Hepatocyte (in vitro differentiated cells): ENCODE data around the gene AK1. TPM values are rescaled to one million over a fixed set of nuclear protein-coding genes. Genes with fewer than 3 reads are reported as not detected.

Source experiments
- DNase-seq: peaks from one replicate; pipeline ENCODE4 v3.0.0-alpha.2; 2016; ENCODE audit warnings: low spot score
- H2AFZ ChIP-seq: fragments of 200-600 bp; sonication (generic); 2 replicates; pipeline ENCODE4 v1.6.0; 2016; ENCODE audit warnings: antibody characterized with exemption, mild to moderate bottlenecking
- H3K27ac ChIP-seq: fragments of 200-600 bp; sonication (generic); 2 replicates; pipeline ENCODE4 v1.5.1; 2016; ENCODE audit warnings: mild to moderate bottlenecking
- H3K27me3 ChIP-seq: fragments of 200-600 bp; sonication (generic); 2 replicates; pipeline ENCODE4 v1.6.1; 2016
- H3K36me3 ChIP-seq: fragments of 200-600 bp; sonication (generic); replicated peaks from 2 replicates; pipeline ENCODE4 v1.5.1; 2016; ENCODE audit warnings: low read depth; ENCODE audit not compliant: insufficient read depth
- H3K4me1 ChIP-seq: fragments of 200-600 bp; sonication (generic); 2 replicates; pipeline ENCODE4 v1.5.1; 2016; ENCODE audit warnings: mild to moderate bottlenecking, moderate library complexity; ENCODE audit not compliant: insufficient read depth
- H3K4me2 ChIP-seq: fragments of 200-600 bp; sonication (generic); 2 replicates; pipeline ENCODE4 v1.6.0; 2016
- H3K4me3 ChIP-seq: fragments of 200-600 bp; sonication (generic); 2 replicates; pipeline ENCODE4 v1.5.1; 2016; ENCODE audit warnings: mild to moderate bottlenecking
- H3K79me2 ChIP-seq: fragments of 200-600 bp; sonication (generic); 2 replicates; pipeline ENCODE4 v1.6.0; 2017; ENCODE audit warnings: mild to moderate bottlenecking
- H3K9me2 ChIP-seq: fragments of 200-600 bp; sonication (generic); replicated peaks from 2 replicates; pipeline ENCODE4 v1.6.0; 2017; ENCODE audit warnings: mild to moderate bottlenecking; ENCODE audit not compliant: insufficient read depth
- H3K9me3 ChIP-seq: fragments of 200-600 bp; sonication (generic); 2 replicates; pipeline ENCODE4 v1.5.1; 2016; ENCODE audit warnings: low read depth, mild to moderate bottlenecking
- H4K20me1 ChIP-seq: fragments of 200-600 bp; sonication (generic); 2 replicates; pipeline ENCODE4 v1.6.0; 2016; ENCODE audit warnings: mild to moderate bottlenecking; ENCODE audit not compliant: insufficient read depth, poor library complexity, severe bottlenecking
- CTCF ChIP-seq: fragments of 200-600 bp; sonication (generic); IDR thresholded peaks from 2 replicates; pipeline ENCODE4 v1.5.1; 2016; ENCODE audit warnings: antibody characterized with exemption, mild to moderate bottlenecking; ENCODE audit not compliant: poor library complexity
- EZH2 ChIP-seq: fragments of 200-600 bp; sonication (generic); IDR thresholded peaks from 2 replicates; pipeline ENCODE4 v1.6.1; 2016; ENCODE audit warnings: antibody characterized with exemption, mild to moderate bottlenecking, borderline replicate concordance
- EZH2phosphoT487 ChIP-seq: fragments of 200-600 bp; sonication (generic); IDR thresholded peaks from one replicate; pipeline ENCODE4 v1.6.1; 2018; ENCODE audit warnings: antibody characterized with exemption, mild to moderate bottlenecking, low read depth, moderate library complexity; ENCODE audit not compliant: unreplicated experiment, severe bottlenecking
- WGBS: methylation state at CpG from one replicate; pipeline ENCODE4 v1.1.6; 2016; ENCODE audit warnings: low lambda C conversion rate; ENCODE audit errors: missing lambda C conversion rate; 5-methylcytosine and 5-hydroxymethylcytosine counted together
- polyA plus RNA-seq: library from polyadenylated mRNA; unstranded; fragments of >200 nt; fragmentation: Nextera tagmentation; extraction: Ambion mirVana; gene quantifications from 2 replicates; pipeline ENCODE4 v1.2.1, GENCODE V29; 2016
- total RNA-seq: library from RNA; depleted of rRNA; stranded (reverse); fragments of >200 nt; gene quantifications from 2 replicates; pipeline ENCODE4 v1.2.3, GENCODE V29; 2014

AK1 gene
- total and polyA plus RNA-seq, 2 experiments from 2014 or later = 28.3 to 91.3 TPM

GRCh38 chr9:127921557-127922120 lies 44.2 kb upstream of the AK1 start:
- Histone ChIP-seq H3K36me3 (no peaks in the 10 kb centered on the region), H3K4me3 (no peak overlapping the region), H3K4me2 (peak overlapping the region; percentile 67), H3K9me2 (no peaks in the 10 kb centered on the region), H3K79me2 (no peaks in the 10 kb centered on the region), H3K4me1 (peaks cover under 1% of the 10 kb centered on the region), H3K9me3 (no peaks in the 10 kb centered on the region), H4K20me1 (no peaks in the 10 kb centered on the region), H2AFZ (no peak overlapping the region), H3K27ac (no peak overlapping the region), H3K27me3 (peaks cover 22% of the 10 kb centered on the region)
- TF ChIP-seq CTCF (peak; percentile 97), EZH2phosphoT487 (no peak)
- WGBS = 23% methylated on average over 45 of the region's 45 CpGs
- peak; percentile 73 for DNase-seq

- Histone ChIP-seq H3K79me2 (no peaks in the 10 kb centered on the region), H4K20me1 (no peaks in the 10 kb centered on the region), H3K27ac (no peak overlapping the region), H3K4me1 (peaks cover 4% of the 10 kb centered on the region), H3K4me2 (no peak overlapping the region), H3K9me2 (no peaks in the 10 kb centered on the region), H2AFZ (no peak overlapping the region), H3K27me3 (peaks cover 14% of the 10 kb centered on the region), H3K36me3 (no peaks in the 10 kb centered on the region), H3K9me3 (no peaks in the 10 kb centered on the region), H3K4me3 (no peak overlapping the region)
- DNase-seq = no peak
- 89% methylated on average over 7 of the region's 7 CpGs for WGBS
- TF ChIP-seq EZH2 (no peak), EZH2phosphoT487 (no peak), CTCF (no peak)
Measured at GRCh38 chr9:127920794-127921193, 43.3 kb upstream of the AK1 start.

- peak; percentile 93 for DNase-seq
- no peak overlapping the region for H3K27ac ChIP-seq
- H3K4me2 ChIP-seq = no peak overlapping the region
Measured at GRCh38 chr9:127919253-127919815, 41.9 kb upstream of the AK1 start.

More at GRCh38 chr9:127919253-127919815, 41.9 kb upstream of the AK1 start:
- Histone ChIP-seq H3K9me3 (no peaks in the 10 kb centered on the region), H2AFZ (no peak overlapping the region), H3K9me2 (no peaks in the 10 kb centered on the region), H3K27me3 (peaks cover 2% of the 10 kb centered on the region), H3K4me3 (no peak overlapping the region), H3K79me2 (no peaks in the 10 kb centered on the region), H3K36me3 (no peaks in the 10 kb centered on the region), H4K20me1 (no peaks in the 10 kb centered on the region), H3K4me1 (peaks cover 12% of the 10 kb centered on the region)
- WGBS = 44% methylated on average over 8 of the region's 8 CpGs
- TF ChIP-seq EZH2phosphoT487 (no peak), CTCF (no peak), EZH2 (no peak)
